K562 (cell line): ENCODE measurements around the gene UBE2C. TPM values are rescaled to one million over a fixed set of nuclear protein-coding genes. Genes with fewer than 3 reads are reported as not detected.
A peak's percentile ranks its signal among the peaks of the same experiment; 100 is the strongest.

Experiments used
- ATAC-seq: fragments of 200-7000 bp; cut with Tn5 transposase; 3 replicates; pipeline ENCODE4 v1.9.1; 2020; ENCODE audit warnings: moderate library complexity
- BruUV-seq: library from RNA; stranded (reverse); fragments of 400-500 nt; replicated peaks from 2 replicates; lab custom pipeline; 2021; lab: Mats Ljungman, UMichigan
- CTCF ChIA-PET: fragments of 300-600 bp; formaldehyde crosslinking; extraction: SDS; loops from one replicate; lab custom pipeline; 2021; ENCODE audit warnings: low intra/inter-chr PET ratio; lab: Yijun Ruan, JAX
- POLR2A ChIA-PET: fragments of 300-600, 350-650 bp; sonication (Branson Sonifier 250); formaldehyde crosslinking; extraction: SDS; loops from one replicate; lab custom pipeline; 2021; ENCODE audit warnings: antibody characterized with exemption, inconsistent platforms; lab: Yijun Ruan, JAX
- DNase-seq, 4 experiments: peaks; one replicate each; pipeline versions ENCODE4 v3.0.0 to v3.0.0-alpha.2; 2011 to 2018; ENCODE audit warnings: low spot score in 3 of 4, mixed read lengths in 3 of 4; ENCODE audit errors: extremely low read depth in 1 of 4
- FAIRE-seq: peaks from 2 replicates; lab custom pipeline; 2011; peaks lifted over from hg19 to GRCh38; lab: Jason Lieb, UNC
- H2AFZ ChIP-seq: 2 replicates; pipeline ENCODE4 v1.6.0; 2011; ENCODE audit warnings: low read depth, low read length, control low read depth, inconsistent platforms
- H3K27ac ChIP-seq: fragments of 200-600 bp; 3 replicates; pipeline ENCODE4 v1.8.0; 2011; ENCODE audit warnings: low read depth, mild to moderate bottlenecking, control low read depth, inconsistent platforms, low read length, moderate library complexity, mixed read lengths; ENCODE audit errors: extremely low read depth
- H3K27me3 ChIP-seq, 2 experiments: fragments of 300-600 bp in 1 of 2; 2 replicates in 1 of 2; 3 replicates in 1 of 2; pipeline versions ENCODE4 v1.6.0 to v1.8.0; 2011; ENCODE audit warnings: inconsistent platforms in 2 of 2, low read length in 2 of 2, mild to moderate bottlenecking in 1 of 2, mixed read lengths in 1 of 2, moderate library complexity in 1 of 2; ENCODE audit not compliant: control insufficient read depth in 2 of 2, insufficient read depth in 2 of 2
- H3K36me3 ChIP-seq: fragments of 300-600 bp; 3 replicates; pipeline ENCODE4 v1.8.0; 2011; ENCODE audit warnings: mild to moderate bottlenecking, low read length, inconsistent platforms; ENCODE audit not compliant: control insufficient read depth, insufficient read depth
- H3K4me1 ChIP-seq, 2 experiments: fragments of 200-600 bp in 1 of 2; replicated peaks in 1 of 2; 2 replicates in 1 of 2; 3 replicates in 1 of 2; pipeline versions ENCODE4 v1.5.1 to v1.8.0; 2011; ENCODE audit warnings: inconsistent platforms in 2 of 2, low read length in 2 of 2, mild to moderate bottlenecking in 1 of 2, mixed read lengths in 1 of 2, moderate library complexity in 1 of 2; ENCODE audit not compliant: control insufficient read depth in 2 of 2, insufficient read depth in 2 of 2
- H3K4me2 ChIP-seq: 2 replicates; pipeline ENCODE4 v1.6.1; 2011; ENCODE audit warnings: low read length, control low read depth, inconsistent platforms, mixed read lengths; ENCODE audit not compliant: insufficient read depth
- H3K4me3 ChIP-seq: fragments of 200-600 bp; sonication (generic), shearing (Covaris generic); 2 replicates; pipeline ENCODE4 v1.5.1; 2016; ENCODE audit warnings: control low read depth, inconsistent platforms
- H3K79me2 ChIP-seq: fragments of 200-600 bp; 3 replicates; pipeline ENCODE4 v1.8.0; 2011; ENCODE audit warnings: low read length, inconsistent platforms; ENCODE audit not compliant: control insufficient read depth, insufficient read depth
- H3K9ac ChIP-seq, 2 experiments: 2 replicates each; pipeline versions ENCODE4 v1.6.0 to v1.6.1; 2011; ENCODE audit warnings: low read depth in 2 of 2, low read length in 2 of 2, control low read depth in 1 of 2, inconsistent platforms in 1 of 2, mild to moderate bottlenecking in 1 of 2, mixed read lengths in 1 of 2; ENCODE audit not compliant: insufficient read depth in 1 of 2
- H3K9me1 ChIP-seq: one replicate; pipeline ENCODE4 v1.6.0; 2011; ENCODE audit warnings: inconsistent platforms, mild to moderate bottlenecking, low read length, moderate library complexity; ENCODE audit not compliant: control insufficient read depth, insufficient read depth
- H3K9me3 ChIP-seq: replicated peaks from 2 replicates; pipeline ENCODE4 v1.5.1; 2011; ENCODE audit warnings: low read depth, low read length, inconsistent platforms; ENCODE audit not compliant: control insufficient read depth, insufficient read depth
- H4K20me1 ChIP-seq: replicated peaks from 2 replicates; pipeline ENCODE4 v1.6.1; 2011; ENCODE audit warnings: low read length, inconsistent platforms, mixed read lengths; ENCODE audit not compliant: control insufficient read depth, insufficient read depth
- BCOR ChIP-seq: fragments of 450-650 bp; IDR thresholded peaks from 2 replicates; pipeline ENCODE4 v1.6.1; 2016
- HDGF ChIP-seq: fragments of 450-650 bp; IDR thresholded peaks from 2 replicates; pipeline ENCODE4 v1.6.1; 2016
- IRF2 ChIP-seq: sonication (generic); formaldehyde crosslinking; IDR thresholded peaks from 2 replicates; pipeline ENCODE4 v1.8.1; 2022; ENCODE audit warnings: mild to moderate bottlenecking, missing genetic modification reagents
- KDM1A ChIP-seq, 2 experiments: fragments of 450-650 bp; IDR thresholded peaks; 2 replicates each; pipeline ENCODE4 v1.6.1; 2016; ENCODE audit warnings: mild to moderate bottlenecking in 2 of 2
- RBM25 ChIP-seq: fragments of 200-400 bp; formaldehyde crosslinking; IDR thresholded peaks from 2 replicates; pipeline ENCODE4 v1.6.1; 2018; ENCODE audit warnings: low read length, low read depth, moderate library complexity; ENCODE audit not compliant: severe bottlenecking
- SIRT6 ChIP-seq: IDR thresholded peaks from one replicate; pipeline ENCODE4 v1.6.1; 2012; ENCODE audit warnings: low read depth, mild to moderate bottlenecking, control low read depth, inconsistent platforms, low read length, moderate library complexity
- SMARCC2 ChIP-seq: fragments of 450-650 bp; IDR thresholded peaks from 2 replicates; pipeline ENCODE4 v1.6.1; 2017; ENCODE audit warnings: antibody characterized with exemption, moderate library complexity, mild to moderate bottlenecking, low read depth
- TAF9B ChIP-seq: fragments of 450-650 bp; IDR thresholded peaks from 2 replicates; pipeline ENCODE4 v1.6.1; 2018; ENCODE audit warnings: mild to moderate bottlenecking; ENCODE audit not compliant: partially characterized antibody
- ZKSCAN8 ChIP-seq: fragments of 200-800 bp; sonication (Bioruptor generic); IDR thresholded peaks from 2 replicates; pipeline ENCODE4 v1.6.1; 2016; ENCODE audit warnings: missing genetic modification characterization, missing compliant biosample characterization
- ZNF282 ChIP-seq: sonication (generic); formaldehyde crosslinking; IDR thresholded peaks from 2 replicates; pipeline ENCODE4 v1.8.1; 2023; ENCODE audit warnings: missing genetic modification reagents
- WGBS: fragments of 100-300 bp; shearing (Covaris generic); methylation state at CpG from one replicate; pipeline ENCODE4 v1.1.6; 2016; ENCODE audit warnings: low coverage, mixed read lengths; ENCODE audit not compliant: insufficient coverage; ENCODE audit errors: missing lambda C conversion rate; 5-methylcytosine and 5-hydroxymethylcytosine counted together
- in situ Hi-C: fragments of 300-500 bp; cut with MboI; formaldehyde crosslinking; loops from 4 replicates; pipeline ENCODE4 v1.15.0; 2018; ENCODE audit warnings: inconsistent platforms, mixed read lengths
- intact Hi-C: fragments of 100-400 bp; cut with micrococcal nuclease; formaldehyde crosslinking; loops from 2 replicates; pipeline ENCODE4 v1.14.2; 2022
- polyA plus RNA-seq, 8 experiments: library from polyadenylated mRNA; depleted of rRNA in 4 of 8; stranded (reverse) in 5 of 8; unstranded in 3 of 8; fragments of >200 nt; fragmentation: Nextera tagmentation in 2 of 8; fragmentation: Illumina TruSeq in 1 of 8; extraction: Ambion mirVana in 2 of 8; extraction: Trizol in 1 of 8; gene quantifications; 2 replicates each; pipeline versions ENCODE4 v1.2.1 to v1.2.3, GENCODE V29; 2011 to 2014; ENCODE audit warnings: inconsistent platforms in 1 of 8, missing spikeins in 1 of 8
- total RNA-seq, 7 experiments: library from RNA; depleted of rRNA in 6 of 7; stranded (reverse); fragments of >200 nt in 6 of 7; fragmentation: Illumina TruSeq in 2 of 7; extraction: Trizol in 2 of 7; gene quantifications; 2 replicates each; pipeline versions ENCODE4 v1.2.1 to v1.2.3, GENCODE V29; 2011 to 2021; ENCODE audit warnings: low replicate concordance in 1 of 7

UBE2C gene
- total and polyA plus RNA-seq, 9 of the 15 experiments (the other 6 are each of a cell fraction or from before 2014, with no cell fraction given): 0.51 to 1.6 (median 0.69) TPM

DNA sequence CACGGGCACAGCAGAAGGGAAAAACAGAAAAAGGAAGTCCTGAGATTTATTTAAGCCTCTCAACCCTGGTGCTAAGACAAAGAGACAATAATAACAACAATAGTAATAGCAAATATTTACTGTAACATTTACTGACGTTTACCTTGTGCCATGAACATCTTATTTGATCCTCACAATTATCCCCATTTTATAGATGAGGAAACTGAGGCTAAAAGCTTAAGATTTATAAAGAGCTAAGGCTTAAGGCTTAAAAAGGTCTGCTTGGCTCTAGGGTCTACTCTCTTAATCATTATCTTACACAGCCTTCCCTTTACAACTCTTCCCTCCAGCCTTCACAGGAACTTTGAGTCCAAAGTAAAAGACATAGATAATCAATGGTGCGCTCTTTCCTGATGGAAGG, 24.1 kb upstream of the UBE2C start:
- CTCF ChIA-PET: no interaction called here
- Histone ChIP-seq H3K27me3 (no peaks in the 10 kb centered on the region), H3K36me3 (no peaks in the 10 kb centered on the region), H4K20me1 (no peaks in the 10 kb centered on the region), H2AFZ (no peak overlapping the region), H3K79me2 (peaks cover 11% of the 10 kb centered on the region), H3K9me3 (no peaks in the 10 kb centered on the region), H3K9me1 (no peaks in the 10 kb centered on the region), H3K4me3 (no peak overlapping the region), H3K4me2 (no peak overlapping the region), H3K9ac (no peak overlapping the region), H3K27ac (no peak overlapping the region), H3K4me1 (peaks cover 5 to 11% of the 10 kb centered on the region in 2 experiments; a peak in 3 of 5 replicates)
- no TSS peak for BruUV-seq
- FAIRE-seq: no peak
- no peak for DNase-seq
- intact Hi-C loops (no loop called here), in situ Hi-C loops (no loop called here)
- POLR2A ChIA-PET: interaction anchor here (0.6 kb wide), 1 partner anchor 106 kb away, joined by 4 read pairs; no protein-coding TSS in a partner anchor
- no peak for ATAC-seq
- TF ChIP-seq IRF2 (CRISPR knock-in tag) (no peak), ZKSCAN8 (CRISPR knock-in tag) (no peak), SMARCC2 (no peak), BCOR (peak; percentile 53; the same call in 1 of the 2 replicates), SIRT6 (no peak), TAF9B (no peak), KDM1A (IDR thresholded peaks at IDR 0.05) (0 out of 4 replicates have a peak, but pooled peaks of 1 of the 2 experiments have one; percentile 29), HDGF (no peak), ZNF282 (CRISPR knock-in tag) (no peak), RBM25 (peak; percentile 91)
- 18% methylated on average over 3 of the region's 3 CpGs for WGBS
